ENCODE measurements around the gene PLAAT2.

The PLAAT2 gene

GRCh38 chr11:63563201-63564055, at the start of gene PLAAT2:
PLAAT2 (minus strand) TSS chr11:63563379; CDS start chr11:63563324, 55 bp downstream.
- in situ Hi-C loops (cut with MboI; ENCODE audit: low sequenced_read_pairs, unreplicated experiment), result no loop called here
- no peak for TF ChIP-seq CTCF (IDR thresholded peaks at IDR 0.05; ENCODE audit: borderline replicate concordance, control extremely low read depth, extremely low read depth, insufficient read depth, missing control alignments)

GRCh38 chr11:63612181-63612580, 49.0 kb upstream of the PLAAT2 start:
- in situ Hi-C loops (cut with MboI; ENCODE audit: low sequenced_read_pairs, unreplicated experiment), result no loop called here
- no peak for DNase-seq (ENCODE audit: low spot score)
- TF ChIP-seq CTCF (IDR thresholded peaks at IDR 0.05; ENCODE audit: borderline replicate concordance, control extremely low read depth, extremely low read depth, insufficient read depth, missing control alignments), result no peak

More at GRCh38 chr11:63563201-63564055, at the start of gene PLAAT2:
- DNase-seq (ENCODE audit: low spot score), result no peak

- in situ Hi-C loops (cut with MboI; ENCODE audit: low sequenced_read_pairs, unreplicated experiment), result no loop called here
- no peak for TF ChIP-seq CTCF (IDR thresholded peaks at IDR 0.05; ENCODE audit: borderline replicate concordance, control extremely low read depth, extremely low read depth, insufficient read depth, missing control alignments)
- DNase-seq (ENCODE audit: low spot score), result no peak
Observed at GRCh38 chr11:63611395-63611747, 48.2 kb upstream of the PLAAT2 start.

GRCh38 chr11:63610604-63611394, 47.6 kb upstream of the PLAAT2 start:
- DNase-seq (ENCODE audit: low spot score), result no peak
- in situ Hi-C loops (cut with MboI; ENCODE audit: low sequenced_read_pairs, unreplicated experiment), result no loop called here

GRCh38 chr11:63609971-63610580, 46.9 kb upstream of the PLAAT2 start:
- TF ChIP-seq CTCF (IDR thresholded peaks at IDR 0.05; ENCODE audit: borderline replicate concordance, control extremely low read depth, extremely low read depth, insufficient read depth, missing control alignments), result no peak
- in situ Hi-C loops (cut with MboI; ENCODE audit: low sequenced_read_pairs, unreplicated experiment), result no loop called here
- DNase-seq (ENCODE audit: low spot score), result no peak

More at GRCh38 chr11:63610604-63611394, 47.6 kb upstream of the PLAAT2 start:
- TF ChIP-seq CTCF (IDR thresholded peaks at IDR 0.05; ENCODE audit: borderline replicate concordance, control extremely low read depth, extremely low read depth, insufficient read depth, missing control alignments), result no peak

- in situ Hi-C loops (cut with MboI; ENCODE audit: low sequenced_read_pairs, unreplicated experiment), result no loop called here
- no peak for DNase-seq (ENCODE audit: low spot score)
- TF ChIP-seq CTCF (IDR thresholded peaks at IDR 0.05; ENCODE audit: borderline replicate concordance, control extremely low read depth, extremely low read depth, insufficient read depth, missing control alignments), result no peak
Observed at GRCh38 chr11:63609536-63609935, 46.4 kb upstream of the PLAAT2 start.
